HG03571 (cell line): ENCODE data around the gene PCK2.

Experiments
- ATAC-seq: cut with Tn5 transposase; IDR thresholded peaks from one replicate; pipeline ENCODE4 v1.9.1; 2021; ENCODE audit not compliant: unreplicated experiment

PCK2 gene

GRCh38 chr14:24060984-24061913 lies 32.9 kb upstream of the PCK2 start:
- no peak for ATAC-seq

GRCh38 chr14:24062216-24062980 lies 31.7 kb upstream of the PCK2 start:
- no peak for ATAC-seq

GRCh38 chr14:24063263-24063836 lies 30.8 kb upstream of the PCK2 start:
- no peak for ATAC-seq

- no peak for ATAC-seq
Observed at GRCh38 chr14:24064091-24064795, 29.9 kb upstream of the PCK2 start.

GRCh38 chr14:24064856-24065255 lies 29.3 kb upstream of the PCK2 start:
- ATAC-seq = no peak

- ATAC-seq = no peak
Observed at GRCh38 chr14:24065408-24065807, 28.7 kb upstream of the PCK2 start.

- no peak for ATAC-seq
Observed at GRCh38 chr14:24066496-24067132, 27.5 kb upstream of the PCK2 start.

GRCh38 chr14:24067133-24068082 lies 26.7 kb upstream of the PCK2 start:
- ATAC-seq = no peak

- no peak for ATAC-seq
Observed at GRCh38 chr14:24068711-24069410, 25.2 kb upstream of the PCK2 start.

GRCh38 chr14:24069411-24069735 lies 24.7 kb upstream of the PCK2 start:
- ATAC-seq = no peak

- ATAC-seq = no peak
Observed at GRCh38 chr14:24070285-24071143, 23.6 kb upstream of the PCK2 start.

GRCh38 chr14:24071144-24071697 lies 22.9 kb upstream of the PCK2 start, which contains the start of gene CPNE6:
TSS of gene CPNE6 (plus strand) at chr14:24071562. CDS start at chr14:24072937, 1,375 bp downstream.
- ATAC-seq = no peak

- ATAC-seq = no peak
Observed at GRCh38 chr14:24071836-24072430, 22.2 kb upstream of the PCK2 start.

- no peak for ATAC-seq
Observed at GRCh38 chr14:24072436-24072835, 21.7 kb upstream of the PCK2 start.

GRCh38 chr14:24072881-24073877 lies 20.9 kb upstream of the PCK2 start:
- no peak for ATAC-seq
